HG02870 (cell line): ENCODE results near the gene HS6ST3.
"Not testable (repeated sequence)": the region's sequence is repeated elsewhere in the genome, so short reads cannot be mapped to it uniquely, and the experiment has no call there.

Experiments used
- ATAC-seq: cut with Tn5 transposase; IDR thresholded peaks from one replicate; pipeline ENCODE4 v1.9.1; 2021; ENCODE audit warnings: mild to moderate bottlenecking, moderate library complexity; ENCODE audit not compliant: unreplicated experiment

Gene HS6ST3

DNA sequence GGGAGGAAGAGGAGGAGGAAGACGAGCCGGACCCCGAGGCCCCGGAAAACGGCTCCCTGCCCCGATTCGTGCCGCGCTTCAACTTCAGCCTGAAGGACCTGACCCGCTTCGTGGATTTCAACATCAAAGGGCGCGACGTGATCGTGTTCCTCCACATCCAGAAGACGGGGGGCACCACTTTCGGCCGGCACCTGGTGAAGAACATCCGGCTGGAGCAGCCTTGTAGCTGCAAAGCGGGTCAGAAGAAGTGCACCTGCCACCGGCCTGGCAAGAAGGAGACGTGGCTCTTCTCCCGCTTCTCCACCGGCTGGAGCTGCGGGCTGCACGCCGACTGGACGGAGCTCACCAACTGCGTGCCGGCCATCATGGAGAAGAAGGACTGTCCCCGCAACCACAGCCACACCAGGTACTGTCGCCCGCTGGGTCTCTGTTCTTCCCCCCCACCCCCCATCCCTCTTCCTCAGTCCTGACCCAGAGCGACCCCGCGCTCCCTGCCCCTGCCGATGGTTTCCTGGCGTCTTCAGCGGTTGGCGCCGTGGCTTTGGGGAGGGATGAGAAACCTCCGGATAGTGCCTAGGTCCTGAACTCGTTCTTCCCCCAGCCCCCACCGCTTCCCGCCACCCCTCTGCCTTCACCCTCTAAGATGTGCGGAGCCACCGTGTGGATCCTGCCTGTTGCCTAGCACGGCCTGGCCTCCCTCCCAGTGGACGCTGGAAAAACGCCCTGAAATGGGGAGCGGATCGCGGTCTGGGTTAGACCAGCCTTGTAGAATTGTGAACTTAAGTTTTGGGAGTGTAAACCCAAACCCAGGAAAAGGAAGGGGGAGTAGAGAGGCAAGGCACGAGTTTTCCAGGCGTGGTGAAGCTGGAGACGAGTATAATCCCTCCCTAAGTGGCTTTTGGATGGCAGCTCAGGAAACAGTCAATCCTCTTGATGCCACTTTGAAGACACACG is 1.5 kb downstream of the HS6ST3 start:
- no peak for ATAC-seq

DNA sequence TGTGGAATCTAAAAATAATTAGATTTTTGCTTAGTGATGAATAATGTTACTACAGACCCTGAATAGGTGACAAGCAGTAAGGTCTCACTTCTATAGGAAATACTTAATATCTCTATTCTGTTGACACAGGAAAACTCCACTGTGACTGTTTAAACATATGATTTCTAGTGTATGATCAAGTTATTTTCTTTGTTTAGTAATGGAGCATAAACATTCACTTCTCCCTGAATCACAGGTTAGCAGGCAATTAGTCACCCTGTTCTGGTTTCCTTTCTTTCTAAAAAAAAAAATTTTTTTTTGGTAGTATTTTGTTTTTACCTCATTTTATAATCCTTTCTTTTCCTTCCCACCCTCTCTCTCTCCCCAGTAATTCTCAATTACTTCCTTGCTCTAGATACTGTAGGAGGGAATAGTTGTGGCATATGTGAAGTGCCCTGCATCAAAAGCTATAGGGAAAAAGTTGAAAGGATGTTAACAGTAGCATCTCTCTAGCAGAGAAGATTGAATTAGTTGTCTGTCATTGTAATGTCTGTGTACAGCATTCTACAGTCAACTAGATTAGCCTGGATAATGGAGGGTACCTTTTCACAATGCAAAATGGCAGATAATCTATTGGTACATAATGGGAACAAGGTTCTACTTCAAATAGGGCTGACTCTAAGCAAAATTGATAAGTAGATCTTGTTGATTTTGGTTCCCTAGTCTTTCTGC is 3.5 kb downstream of the HS6ST3 start:
- ATAC-seq = no peak

DNA sequence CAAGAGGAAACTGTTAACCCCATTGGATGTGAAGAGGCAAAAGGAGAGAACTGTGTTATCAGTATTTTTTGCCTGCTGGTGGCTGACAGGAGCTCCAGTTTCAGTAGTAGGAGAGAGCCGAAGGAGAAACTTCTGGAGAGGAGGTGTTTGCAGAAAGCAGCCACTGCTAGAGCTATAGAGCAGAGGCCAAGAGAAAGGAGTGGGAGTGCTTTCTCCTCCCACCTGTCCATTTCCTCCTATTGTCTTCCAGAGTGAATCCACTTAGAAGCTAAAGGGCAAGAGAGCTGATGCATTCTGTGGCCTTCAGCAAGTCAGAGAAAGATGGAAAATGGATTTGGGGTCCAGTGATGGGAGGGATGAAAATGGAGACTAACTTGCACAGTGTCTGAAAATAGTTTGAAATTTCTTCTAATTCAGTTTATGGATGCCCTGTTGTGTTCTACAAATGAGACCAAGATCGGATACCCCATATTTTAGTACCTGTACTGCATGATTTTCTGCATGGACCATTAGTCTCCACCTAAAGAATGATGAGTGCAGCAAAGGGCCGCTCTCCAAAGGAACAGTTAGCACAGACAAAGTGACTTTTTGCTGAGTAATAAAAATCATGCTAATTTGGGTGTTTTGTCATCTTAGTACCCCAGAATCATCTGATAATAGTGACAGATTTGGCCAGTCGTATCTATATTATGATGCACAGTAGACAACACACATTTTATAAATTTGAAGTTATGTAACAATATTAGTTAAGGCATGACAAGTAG is 10.7 kb downstream of the HS6ST3 start:
- ATAC-seq = no peak

DNA sequence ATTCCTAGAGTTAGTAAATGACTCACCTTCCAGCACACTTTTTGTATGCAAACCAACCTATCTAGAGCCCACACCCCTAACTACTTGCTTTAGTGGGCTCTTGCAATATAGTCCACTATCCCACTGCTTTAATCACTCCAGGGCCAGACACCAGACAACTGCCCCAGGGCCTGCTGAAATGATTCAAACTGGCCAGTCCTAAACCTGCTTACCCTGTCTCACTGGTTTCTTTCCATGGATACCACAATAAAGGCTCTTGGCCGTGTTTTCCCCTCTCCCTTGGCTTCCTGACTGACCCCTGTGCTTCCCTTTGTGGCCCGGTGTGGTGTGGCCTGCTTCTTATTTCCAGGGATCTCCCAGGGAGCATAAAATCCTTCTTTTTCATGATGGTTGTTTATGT is 14.6 kb downstream of the HS6ST3 start:
- no peak for ATAC-seq

DNA sequence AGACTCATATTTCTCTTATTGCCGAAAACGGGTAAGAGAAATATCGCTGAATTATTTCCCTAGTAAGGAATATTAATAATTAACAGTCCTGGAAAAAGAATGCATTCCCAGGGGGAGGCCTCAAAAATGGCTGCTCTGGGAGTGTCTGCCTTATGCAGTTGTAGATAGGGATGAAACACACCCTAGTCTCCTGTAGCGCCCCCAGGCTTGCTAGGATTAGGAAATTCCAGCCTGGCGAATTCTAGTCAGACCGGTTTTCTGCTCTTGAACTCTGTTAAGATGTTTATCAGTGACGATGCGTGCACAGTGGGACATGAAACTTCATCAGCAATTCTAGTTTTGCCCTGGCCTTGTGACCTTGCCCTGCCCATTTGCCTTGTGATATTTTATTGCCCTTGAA is 18.2 kb downstream of the HS6ST3 start:
- ATAC-seq = not testable (repeated sequence)

DNA sequence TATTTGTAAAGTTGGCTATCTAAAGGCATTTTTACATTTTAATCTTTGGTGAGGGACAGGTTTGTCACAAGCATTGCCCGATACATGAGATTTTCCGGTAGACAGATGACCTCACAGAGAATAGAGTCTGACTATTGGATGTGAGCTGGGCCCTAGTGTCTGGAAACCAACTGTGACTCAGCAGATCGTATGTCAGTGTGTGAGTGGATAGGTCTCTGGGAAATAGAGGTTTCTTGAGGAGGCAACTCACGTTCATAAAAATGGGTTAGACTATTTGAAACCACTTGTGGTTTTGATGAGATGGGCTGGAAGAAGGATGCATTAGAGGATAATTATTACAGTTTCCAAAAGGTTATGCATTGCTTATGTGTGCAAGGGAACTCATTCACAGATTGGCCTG is 19.2 kb downstream of the HS6ST3 start:
- ATAC-seq = no peak

DNA sequence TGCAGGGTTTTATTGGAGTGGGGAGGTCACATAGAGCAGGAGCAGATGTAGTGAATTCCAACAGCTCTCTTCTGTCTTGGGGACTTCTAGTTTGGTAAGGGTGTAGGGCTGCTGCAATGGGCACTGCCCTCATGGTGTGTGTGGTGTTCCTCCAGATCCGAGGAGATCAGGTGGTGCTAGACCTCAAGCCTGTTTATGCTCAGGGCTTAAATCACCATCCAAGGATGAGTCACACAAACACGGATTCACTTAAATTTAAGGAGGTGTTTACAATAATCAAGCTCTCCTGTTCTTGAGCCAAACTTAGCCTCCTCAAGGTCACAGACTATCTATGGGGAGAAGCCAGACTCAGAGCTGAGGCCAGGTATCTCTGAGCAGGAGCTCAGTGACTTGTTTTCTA is 23.0 kb downstream of the HS6ST3 start:
- no peak for ATAC-seq

DNA sequence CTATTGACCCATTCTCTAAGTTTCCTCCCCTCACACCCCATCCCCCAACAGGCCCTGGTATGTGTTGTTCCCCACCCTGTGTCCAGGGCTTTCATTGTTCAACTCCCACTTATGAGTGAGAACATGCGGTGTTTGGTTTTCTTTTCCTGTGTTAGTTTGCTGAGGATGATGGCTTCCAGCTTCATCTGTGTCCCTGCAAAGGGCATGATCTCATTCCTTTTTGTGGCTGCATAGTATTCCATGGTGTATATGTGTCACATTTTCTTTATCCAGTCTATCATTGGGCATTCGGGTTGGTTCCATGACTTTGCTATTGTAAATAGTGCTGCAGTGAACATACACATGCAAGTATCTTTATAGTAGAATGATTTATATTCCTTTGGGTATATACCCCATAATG is 25.5 kb downstream of the HS6ST3 start:
- ATAC-seq = not testable (repeated sequence)

DNA sequence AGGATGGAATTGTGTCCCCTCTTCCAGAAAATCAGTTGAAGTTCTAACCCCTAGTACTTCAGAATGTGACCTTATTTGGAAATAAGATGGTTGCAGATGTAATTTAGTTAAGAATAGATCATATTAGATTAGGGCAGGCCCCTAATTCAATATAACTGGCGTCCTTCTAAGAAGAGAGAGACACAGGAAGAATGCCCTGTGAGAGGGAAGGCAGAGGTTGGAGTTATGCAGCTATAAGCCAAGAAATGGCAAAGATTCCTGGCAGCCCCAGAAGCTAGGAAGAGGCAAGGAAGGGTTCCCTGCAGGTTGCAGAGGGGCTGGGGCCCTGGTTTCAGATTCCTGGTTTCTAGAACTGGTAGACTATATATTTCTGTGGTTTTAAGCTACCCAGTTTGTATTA is 30.0 kb downstream of the HS6ST3 start:
- no peak for ATAC-seq

DNA sequence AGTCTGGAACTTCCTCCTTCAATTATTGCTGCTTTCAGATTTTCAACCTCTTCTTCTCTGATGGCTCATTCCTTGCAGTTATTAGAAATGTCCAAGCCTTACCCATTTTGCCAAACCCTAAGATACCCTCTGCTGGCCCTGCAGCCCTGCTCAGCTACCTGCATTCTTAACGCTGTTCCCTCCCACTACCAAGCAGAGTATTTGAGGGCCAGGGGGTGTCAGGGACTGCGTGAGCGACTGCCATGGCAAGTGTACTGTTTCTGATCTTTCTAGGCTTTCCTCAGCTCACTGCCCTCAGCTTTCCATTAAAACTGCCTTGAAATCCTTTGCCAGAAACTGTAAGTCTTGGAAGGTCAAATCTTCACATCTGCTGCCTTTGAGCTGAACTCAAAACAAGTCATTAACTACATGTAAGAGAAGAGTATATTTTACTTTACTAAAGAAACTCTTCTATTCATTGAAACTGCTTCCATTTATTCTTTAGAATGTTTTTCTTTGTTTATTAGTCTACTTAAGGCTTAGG is 41.0 kb downstream of the HS6ST3 start:
- ATAC-seq = no peak

DNA sequence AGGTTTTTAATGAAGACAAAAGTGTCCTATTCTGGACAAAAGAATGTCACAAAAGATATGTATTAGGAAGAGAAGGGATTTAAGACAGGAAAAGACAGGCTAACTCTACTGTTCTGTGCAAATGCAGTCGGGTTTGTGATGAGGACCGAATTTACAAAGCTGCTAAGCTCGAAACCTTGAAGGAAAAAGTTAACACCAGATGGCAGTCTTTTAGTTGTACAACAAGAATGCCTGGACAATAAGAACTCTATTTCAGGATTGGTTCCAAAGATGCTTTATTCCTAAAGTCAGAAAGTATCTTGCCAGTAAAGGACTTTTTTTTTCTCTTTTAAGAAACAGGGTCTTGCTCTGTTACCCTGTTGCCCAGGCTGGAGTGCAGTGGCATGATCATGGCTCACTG is 51.1 kb downstream of the HS6ST3 start:
- ATAC-seq = no peak

DNA sequence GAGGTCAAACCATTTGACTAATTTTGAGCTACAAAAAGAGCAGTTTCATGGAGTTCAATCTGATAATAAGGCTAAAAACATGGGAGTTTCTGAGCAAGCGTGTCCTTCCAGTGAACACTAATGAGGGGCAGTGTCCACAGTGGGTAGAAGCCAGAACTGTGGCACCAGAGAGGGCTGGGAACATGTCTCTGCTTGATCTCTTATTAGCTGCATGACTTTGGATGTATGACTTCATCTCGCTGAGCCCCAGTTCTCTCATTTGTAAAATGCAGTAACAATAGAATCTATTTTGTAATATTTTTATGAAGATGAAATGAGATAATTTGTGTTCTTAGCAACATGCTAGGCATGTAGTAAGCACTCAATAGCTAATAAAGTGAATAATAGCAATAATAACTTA is 69.8 kb downstream of the HS6ST3 start:
- no peak for ATAC-seq

DNA sequence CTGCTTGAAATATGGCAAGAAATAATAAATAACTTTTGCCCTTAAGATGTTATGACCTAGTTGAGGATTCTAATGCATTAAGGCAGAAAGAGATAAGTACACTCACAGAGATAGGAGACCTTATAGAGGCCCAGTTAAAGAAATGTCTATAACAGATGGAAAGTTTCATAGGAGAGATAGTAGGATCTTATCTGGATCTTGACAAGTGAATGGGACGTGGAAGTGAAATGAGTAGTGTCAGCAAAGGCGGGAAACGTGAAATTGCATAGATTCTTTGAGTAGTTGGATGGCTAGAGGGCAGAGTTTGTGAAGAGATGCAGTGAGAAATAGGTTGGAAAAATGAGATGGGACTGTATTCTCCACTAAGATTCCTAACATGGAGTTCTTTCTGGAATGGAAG is 71.2 kb downstream of the HS6ST3 start:
- no peak for ATAC-seq

DNA sequence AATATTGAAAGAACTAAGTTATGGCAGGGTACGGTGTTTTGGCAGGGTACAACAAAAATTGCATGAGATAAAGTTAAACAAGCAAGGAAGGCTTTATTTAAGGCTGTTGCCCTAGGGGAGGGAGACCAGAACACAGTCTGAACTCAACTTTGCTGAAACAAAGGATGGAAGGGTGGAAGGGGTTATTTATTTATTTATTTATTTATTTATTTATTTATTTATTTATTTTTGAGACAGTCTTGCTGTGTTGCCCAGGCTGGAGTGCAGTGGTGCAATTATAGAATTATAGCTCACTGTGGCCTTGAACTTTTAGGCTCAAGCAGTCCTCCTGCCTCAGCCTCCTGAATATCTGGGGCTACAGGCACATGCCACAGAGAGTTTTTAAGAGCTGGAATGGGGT is 75.9 kb downstream of the HS6ST3 start:
- ATAC-seq = no peak

DNA sequence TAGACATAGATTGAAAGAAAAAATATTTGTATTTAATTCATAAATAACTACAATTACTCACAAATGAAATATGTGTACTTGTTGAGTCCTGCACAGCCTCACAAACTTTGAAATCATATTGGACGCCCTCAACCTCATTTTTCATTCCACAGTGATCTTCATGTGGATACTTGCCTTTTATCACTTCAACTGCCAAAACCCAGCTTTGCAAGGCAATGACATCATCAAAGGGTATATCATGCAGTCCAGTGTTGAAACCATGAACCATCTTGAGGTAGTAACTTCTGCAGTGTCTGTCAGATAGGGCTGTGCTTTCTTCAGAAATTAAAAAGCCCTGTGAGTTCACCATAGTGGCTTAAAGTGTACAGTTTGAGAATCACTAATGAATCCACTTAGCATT is 82.2 kb downstream of the HS6ST3 start:
- ATAC-seq = no peak

DNA sequence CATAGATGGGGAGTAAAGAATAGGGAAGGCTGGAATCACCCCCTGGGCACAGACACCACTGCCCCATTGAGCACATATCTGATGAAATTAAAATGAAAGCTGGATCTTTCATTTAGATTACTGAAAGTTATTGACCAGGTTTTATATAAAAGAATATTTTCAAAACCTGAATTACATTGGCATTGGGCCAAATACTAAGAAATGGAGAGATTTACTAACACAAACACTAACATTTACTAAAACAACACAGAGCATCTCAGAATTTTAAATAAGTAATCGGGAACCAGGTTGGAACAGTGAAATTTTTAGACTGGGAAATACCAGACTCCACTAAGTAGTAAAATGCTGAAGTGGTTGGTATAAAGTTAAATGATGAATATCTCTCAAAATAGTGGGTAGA is 88.9 kb downstream of the HS6ST3 start:
- ATAC-seq = no peak

DNA sequence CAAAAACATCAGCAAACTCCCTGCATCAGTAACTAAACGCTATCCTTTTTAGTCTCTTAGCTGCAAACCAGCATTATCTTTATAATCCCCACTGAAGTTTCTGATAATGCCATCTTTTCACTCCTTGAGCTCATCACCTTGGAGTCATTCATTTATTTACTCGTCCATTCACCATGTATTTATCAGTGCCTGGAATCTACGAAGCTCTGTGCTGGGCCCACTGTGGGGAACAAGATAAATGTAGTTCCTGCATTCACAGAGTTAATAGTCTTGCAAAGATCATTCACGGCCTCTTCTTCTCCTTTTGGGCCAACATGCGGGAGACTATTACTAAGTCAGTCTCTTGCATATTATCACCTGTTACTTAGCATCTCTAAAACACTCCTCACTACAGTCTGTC is 89.4 kb downstream of the HS6ST3 start:
- ATAC-seq = no peak

DNA sequence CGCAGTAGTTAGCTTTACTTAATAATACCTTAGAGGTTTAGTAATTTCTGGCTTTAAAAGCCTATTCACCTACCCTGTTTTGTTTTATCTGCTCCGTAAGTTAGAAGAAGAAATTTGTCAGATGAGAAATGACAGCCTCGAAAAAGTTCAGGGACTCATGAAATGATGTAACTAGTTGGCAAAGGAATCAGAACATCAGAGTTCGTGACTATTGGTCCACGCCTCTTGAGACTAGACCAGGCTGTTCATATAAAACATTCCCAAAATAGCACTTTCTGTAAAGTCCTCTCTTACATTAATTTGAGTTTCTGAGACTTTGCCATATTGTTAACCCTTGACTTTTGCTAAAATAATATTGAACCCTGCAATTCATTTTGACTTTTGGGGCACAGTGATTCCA is 92.0 kb downstream of the HS6ST3 start:
- no peak for ATAC-seq

DNA sequence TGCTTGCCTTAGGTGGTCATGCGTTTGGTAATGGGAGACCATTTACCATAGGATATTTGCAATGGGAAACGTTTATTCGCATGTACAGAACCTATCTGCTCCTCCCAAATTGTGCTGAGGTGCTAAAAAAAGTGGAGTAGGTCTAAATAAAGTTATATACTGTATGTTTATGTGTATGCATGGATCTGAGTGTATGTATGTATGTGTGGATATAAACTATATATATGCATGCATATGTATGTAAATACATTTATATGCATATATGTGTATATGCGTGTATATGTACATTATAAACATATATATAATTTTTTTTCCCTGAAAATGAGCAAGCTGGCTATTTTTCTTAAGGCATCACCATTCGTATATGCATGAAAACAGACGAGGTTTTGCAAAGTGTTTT is 95.9 kb downstream of the HS6ST3 start:
- ATAC-seq = no peak

DNA sequence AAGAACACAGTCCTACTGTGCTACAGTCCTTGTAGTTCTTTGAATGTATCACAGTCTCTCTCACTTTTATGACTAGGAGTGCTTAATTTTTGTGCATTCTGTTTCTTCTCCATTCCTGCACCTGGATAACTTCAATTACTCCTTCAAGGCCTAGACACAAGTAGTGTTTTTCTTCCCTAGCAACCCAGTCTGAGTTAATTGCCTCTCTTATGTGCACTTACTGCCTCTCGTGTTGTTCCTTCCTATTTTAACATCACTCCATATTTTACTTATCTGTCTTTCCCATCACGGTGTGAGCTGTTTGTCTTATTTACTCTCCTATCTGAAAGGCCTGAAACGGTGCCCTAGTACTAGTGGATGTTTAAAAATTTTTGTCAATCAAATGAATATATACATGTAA is 101.5 kb downstream of the HS6ST3 start:
- ATAC-seq = no peak

DNA sequence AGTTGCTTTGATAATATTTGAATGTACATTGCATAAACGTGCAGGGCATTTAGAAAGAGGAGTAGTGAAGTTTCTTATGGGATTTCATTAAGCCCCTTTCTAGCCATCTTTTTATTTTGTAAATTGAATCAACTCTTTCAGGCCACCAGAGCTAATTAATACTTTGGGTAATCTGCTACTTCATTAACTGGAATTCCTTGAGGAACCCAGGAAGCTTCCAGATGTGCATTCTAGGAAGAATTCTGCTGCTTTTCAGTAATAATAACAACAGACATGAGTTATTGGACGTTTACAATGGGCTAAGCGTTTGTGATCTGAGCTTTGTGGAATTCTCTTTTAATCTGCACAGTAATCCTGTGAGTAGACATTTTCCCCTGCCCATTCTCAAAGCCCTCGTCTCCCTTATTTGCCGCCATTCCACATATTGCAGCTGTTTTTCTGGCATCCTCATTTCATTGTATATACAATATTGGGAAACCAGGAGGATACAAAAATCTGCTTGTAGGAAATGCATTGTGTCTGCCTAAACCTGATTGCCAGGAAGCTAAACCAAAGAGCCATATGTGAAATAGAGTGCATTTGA is 103.9 kb downstream of the HS6ST3 start:
- no peak for ATAC-seq
